SK-N-SH (cell line): Measurements from ENCODE around the gene PBX1. TPM values are rescaled to one million over a fixed set of nuclear protein-coding genes. Genes with fewer than 3 reads are reported as not detected.
"Not testable (repeated sequence)": the region's sequence is repeated elsewhere in the genome, so short reads cannot be mapped to it uniquely, and the experiment has no call there.

Experiments used
- CTCF ChIA-PET: fragments of 300-600, 350-600 bp; formaldehyde crosslinking; extraction: SDS; loops from one replicate; lab custom pipeline; 2021; lab: Yijun Ruan, JAX
- POLR2A ChIA-PET: fragments of 350-600 bp; sonication (Branson Sonifier 250); formaldehyde crosslinking; extraction: SDS; loops from one replicate; lab custom pipeline; 2020; ENCODE audit warnings: antibody characterized with exemption, inconsistent platforms; lab: Yijun Ruan, JAX
- DNase-seq: peaks from one replicate; pipeline ENCODE4 v3.0.0; 2012
- H2AFZ ChIP-seq: fragments of 200-600 bp; sonication (generic); 2 replicates; pipeline ENCODE4 v1.8.1; 2016; ENCODE audit warnings: antibody characterized with exemption, mild to moderate bottlenecking, low read depth
- H3F3A ChIP-seq: fragments of 200-600 bp; sonication (generic); replicated peaks from 2 replicates; pipeline ENCODE3; 2016; ENCODE audit warnings: antibody characterized with exemption, mild to moderate bottlenecking; ENCODE audit not compliant: insufficient read depth
- H3K27ac ChIP-seq, 2 experiments: fragments of 200-500 bp in 1 of 2; fragments of 200-600 bp in 1 of 2; sonication (Bioruptor generic) in 1 of 2; sonication (generic), shearing (Covaris generic) in 1 of 2; 2 replicates each; pipeline versions ENCODE4 v1.5.1 to v1.6.1; 2014 to 2016; ENCODE audit warnings: low read depth in 2 of 2, inconsistent platforms in 1 of 2, low read length in 1 of 2, mild to moderate bottlenecking in 1 of 2, mixed read lengths in 1 of 2
- H3K27me3 ChIP-seq: fragments of 200-600 bp; sonication (generic), shearing (Covaris generic); 2 replicates; pipeline ENCODE4 v1.6.1; 2016; ENCODE audit warnings: mixed run types; ENCODE audit not compliant: insufficient read depth
- H3K36me3 ChIP-seq, 2 experiments: fragments of 200-500 bp in 1 of 2; fragments of 200-600 bp in 1 of 2; sonication (Bioruptor generic) in 1 of 2; sonication (generic) in 1 of 2; replicated peaks in 1 of 2; 2 replicates each; pipeline versions ENCODE3 to v1.5.1; 2014 to 2016; ENCODE audit warnings: low read length in 1 of 2, mild to moderate bottlenecking in 1 of 2; ENCODE audit not compliant: insufficient read depth in 2 of 2, control insufficient read depth in 1 of 2
- H3K4me1 ChIP-seq, 2 experiments: fragments of 200-500 bp in 1 of 2; fragments of 200-600 bp in 1 of 2; sonication (Bioruptor generic) in 1 of 2; sonication (generic), shearing (Covaris generic) in 1 of 2; 2 replicates each; pipeline versions ENCODE4 v1.5.1 to v1.6.1; 2014 to 2016; ENCODE audit warnings: low read depth in 1 of 2, low read length in 1 of 2, mixed run types in 1 of 2; ENCODE audit not compliant: insufficient read depth in 2 of 2, control insufficient read depth in 1 of 2
- H3K4me2 ChIP-seq: fragments of 200-600 bp; sonication (generic), shearing (Covaris generic); 2 replicates; pipeline ENCODE4 v1.6.1; 2017; ENCODE audit warnings: mixed run types
- H3K4me3 ChIP-seq, 2 experiments: fragments of 200-500 bp in 1 of 2; fragments of 200-600 bp in 1 of 2; sonication (Bioruptor generic) in 1 of 2; sonication (generic), shearing (Covaris generic) in 1 of 2; 2 replicates each; pipeline versions ENCODE4 v1.5.1 to v1.8.1; 2014 to 2016; ENCODE audit warnings: low read depth in 2 of 2, inconsistent platforms in 1 of 2, low read length in 1 of 2, mild to moderate bottlenecking in 1 of 2, mixed read lengths in 1 of 2, moderate library complexity in 1 of 2
- H3K79me2 ChIP-seq: fragments of 200-600 bp; sonication (generic); 2 replicates; pipeline ENCODE4 v1.8.1; 2017; ENCODE audit warnings: mild to moderate bottlenecking; ENCODE audit not compliant: insufficient read depth
- H3K9ac ChIP-seq: fragments of 200-600 bp; sonication (generic); 2 replicates; pipeline ENCODE4 v1.6.1; 2017; ENCODE audit warnings: mixed run types
- H3K9me2 ChIP-seq: fragments of 200-600 bp; sonication (generic); 2 replicates; pipeline ENCODE4 v1.6.1; 2017; ENCODE audit warnings: mixed run types
- H3K9me3 ChIP-seq: fragments of 200-600 bp; sonication (generic); 2 replicates; pipeline ENCODE4 v1.6.1; 2017; ENCODE audit warnings: mixed run types, mild to moderate bottlenecking, moderate library complexity
- H4K20me1 ChIP-seq: fragments of 200-600 bp; sonication (generic); 2 replicates; pipeline ENCODE4 v1.6.1; 2017; ENCODE audit warnings: mild to moderate bottlenecking, mixed run types; ENCODE audit not compliant: insufficient read depth
- CHD2 ChIP-seq: fragments of 150-350 bp; IDR thresholded peaks from 2 replicates; pipeline ENCODE4 v1.6.1; 2018; ENCODE audit warnings: low read length; ENCODE audit not compliant: partially characterized antibody
- CTCF ChIP-seq: fragments of 200-600 bp; sonication (generic); IDR thresholded peaks from 2 replicates; pipeline ENCODE4 v1.6.1; 2017; ENCODE audit warnings: antibody characterized with exemption, mild to moderate bottlenecking, moderate library complexity
- EP300 ChIP-seq, 2 experiments: IDR thresholded peaks; 2 replicates each; pipeline versions ENCODE4 v1.4.0 to v1.6.1; 2012; ENCODE audit warnings: borderline replicate concordance in 1 of 2, low read depth in 1 of 2, low read length in 1 of 2
- FOXM1 ChIP-seq: IDR thresholded peaks from 2 replicates; pipeline ENCODE4 v1.4.0; 2012; ENCODE audit warnings: low read depth, mild to moderate bottlenecking
- GABPA ChIP-seq: IDR thresholded peaks from 2 replicates; pipeline ENCODE4 v1.4.0; 2012; ENCODE audit warnings: low read depth, mild to moderate bottlenecking
- GATA2 ChIP-seq: sonication (generic); formaldehyde crosslinking; IDR thresholded peaks from 2 replicates; pipeline ENCODE4 v1.5.0; 2020; ENCODE audit warnings: mild to moderate bottlenecking, missing genetic modification reagents
- MAX ChIP-seq: IDR thresholded peaks from 2 replicates; pipeline ENCODE4 v1.4.0; 2012; ENCODE audit warnings: low read depth
- MXI1 ChIP-seq: IDR thresholded peaks from 2 replicates; pipeline ENCODE4 v1.6.1; 2012; ENCODE audit warnings: mild to moderate bottlenecking, low read depth, low read length, improper control_type of control experiment
- NFIC ChIP-seq: IDR thresholded peaks from 2 replicates; pipeline ENCODE4 v1.4.0; 2012; ENCODE audit warnings: borderline replicate concordance
- RAD21 ChIP-seq: IDR thresholded peaks from 2 replicates; pipeline ENCODE4 v1.6.1; 2012; ENCODE audit warnings: mild to moderate bottlenecking, low read length
- RFX5 ChIP-seq: IDR thresholded peaks from 2 replicates; pipeline ENCODE4 v1.6.1; 2012; ENCODE audit warnings: mild to moderate bottlenecking, improper control_type of control experiment, low read length
- SMC3 ChIP-seq: IDR thresholded peaks from 2 replicates; pipeline ENCODE4 v1.6.1; 2012; ENCODE audit warnings: low read depth, low read length, improper control_type of control experiment
- TAF1 ChIP-seq: IDR thresholded peaks from 2 replicates; pipeline ENCODE4 v1.6.1; 2012; ENCODE audit warnings: low read depth, mild to moderate bottlenecking, low read length, moderate library complexity, borderline replicate concordance
- TCF12 ChIP-seq: IDR thresholded peaks from 2 replicates; pipeline ENCODE4 v1.4.0; 2012
- TEAD4 ChIP-seq: IDR thresholded peaks from 2 replicates; pipeline ENCODE4 v1.4.0; 2012; ENCODE audit warnings: mild to moderate bottlenecking, borderline replicate concordance; ENCODE audit not compliant: insufficient read depth
- YY1 ChIP-seq: IDR thresholded peaks from 2 replicates; pipeline ENCODE4 v1.4.0; 2012; ENCODE audit warnings: low read depth, mild to moderate bottlenecking
- WGBS: methylation state at CpG from one replicate; pipeline ENCODE4 v1.1.6; 2017; ENCODE audit warnings: low lambda C conversion rate; 5-methylcytosine and 5-hydroxymethylcytosine counted together
- polyA plus RNA-seq, 3 experiments: library from polyadenylated mRNA; depleted of rRNA; stranded (reverse); fragments of >200 nt; gene quantifications; 2 replicates each; pipeline ENCODE4 v1.2.3, GENCODE V29; 2012
- TF ChIP-seq, protein P1 (sequence below): IDR thresholded peaks from 2 replicates; pipeline ENCODE4 v1.4.0; 2012; ENCODE audit warnings: low read depth, borderline replicate concordance
- TF ChIP-seq, protein P2 (sequence below): IDR thresholded peaks from 2 replicates; pipeline ENCODE4 v1.6.1; 2012; ENCODE audit warnings: mild to moderate bottlenecking, low read depth, low read length, moderate library complexity
- TF ChIP-seq, protein P3 (sequence below): IDR thresholded peaks from 2 replicates; pipeline ENCODE4; 2012

The PBX1 gene
- polyA plus RNA-seq, 1 of the 3 experiments (the other 2 are of a cell fraction): 27.0 TPM

- Histone ChIP-seq H3K79me2 (no peaks in the 10 kb centered on the region), H4K20me1 (no peaks in the 10 kb centered on the region), H3K27ac (no peak overlapping the region), H3K4me2 (no peak overlapping the region), H3K27me3 (no peaks in the 10 kb centered on the region), H3K4me3 (no peak overlapping the region), H3K9me2 (no peaks in the 10 kb centered on the region), H2AFZ (no peak overlapping the region), H3K4me1 (peaks cover 0 to 9% of the 10 kb centered on the region in 2 experiments; a peak in 3 of 4 replicates), H3K36me3 (no peaks in the 10 kb centered on the region), H3F3A (no peaks in the 10 kb centered on the region), H3K9me3 (no peaks in the 10 kb centered on the region), H3K9ac (no peak overlapping the region)
- no peak for DNase-seq
- 89% methylated on average over 13 of the region's 13 CpGs for WGBS
- TF ChIP-seq MXI1: no peak
- TF ChIP-seq RFX5: no peak
- TF ChIP-seq, protein P1, sequence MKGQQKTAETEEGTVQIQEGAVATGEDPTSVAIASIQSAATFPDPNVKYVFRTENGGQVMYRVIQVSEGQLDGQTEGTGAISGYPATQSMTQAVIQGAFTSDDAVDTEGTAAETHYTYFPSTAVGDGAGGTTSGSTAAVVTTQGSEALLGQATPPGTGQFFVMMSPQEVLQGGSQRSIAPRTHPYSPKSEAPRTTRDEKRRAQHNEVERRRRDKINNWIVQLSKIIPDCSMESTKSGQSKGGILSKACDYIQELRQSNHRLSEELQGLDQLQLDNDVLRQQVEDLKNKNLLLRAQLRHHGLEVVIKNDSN: no peak
- no peak for TF ChIP-seq MAX
- no peak for TF ChIP-seq TAF1
- no peak for TF ChIP-seq FOXM1
- TF ChIP-seq CHD2: no peak
- TF ChIP-seq EP300 (IDR thresholded peaks at IDR 0.05; ENCODE audit: borderline replicate concordance in 1 of 2, low read depth in 1 of 2, low read length in 1 of 2): no peak
- TF ChIP-seq RAD21: no peak
- TF ChIP-seq NFIC: no peak
- TF ChIP-seq TCF12: no peak
- no peak for TF ChIP-seq TEAD4
- TF ChIP-seq, protein P2, sequence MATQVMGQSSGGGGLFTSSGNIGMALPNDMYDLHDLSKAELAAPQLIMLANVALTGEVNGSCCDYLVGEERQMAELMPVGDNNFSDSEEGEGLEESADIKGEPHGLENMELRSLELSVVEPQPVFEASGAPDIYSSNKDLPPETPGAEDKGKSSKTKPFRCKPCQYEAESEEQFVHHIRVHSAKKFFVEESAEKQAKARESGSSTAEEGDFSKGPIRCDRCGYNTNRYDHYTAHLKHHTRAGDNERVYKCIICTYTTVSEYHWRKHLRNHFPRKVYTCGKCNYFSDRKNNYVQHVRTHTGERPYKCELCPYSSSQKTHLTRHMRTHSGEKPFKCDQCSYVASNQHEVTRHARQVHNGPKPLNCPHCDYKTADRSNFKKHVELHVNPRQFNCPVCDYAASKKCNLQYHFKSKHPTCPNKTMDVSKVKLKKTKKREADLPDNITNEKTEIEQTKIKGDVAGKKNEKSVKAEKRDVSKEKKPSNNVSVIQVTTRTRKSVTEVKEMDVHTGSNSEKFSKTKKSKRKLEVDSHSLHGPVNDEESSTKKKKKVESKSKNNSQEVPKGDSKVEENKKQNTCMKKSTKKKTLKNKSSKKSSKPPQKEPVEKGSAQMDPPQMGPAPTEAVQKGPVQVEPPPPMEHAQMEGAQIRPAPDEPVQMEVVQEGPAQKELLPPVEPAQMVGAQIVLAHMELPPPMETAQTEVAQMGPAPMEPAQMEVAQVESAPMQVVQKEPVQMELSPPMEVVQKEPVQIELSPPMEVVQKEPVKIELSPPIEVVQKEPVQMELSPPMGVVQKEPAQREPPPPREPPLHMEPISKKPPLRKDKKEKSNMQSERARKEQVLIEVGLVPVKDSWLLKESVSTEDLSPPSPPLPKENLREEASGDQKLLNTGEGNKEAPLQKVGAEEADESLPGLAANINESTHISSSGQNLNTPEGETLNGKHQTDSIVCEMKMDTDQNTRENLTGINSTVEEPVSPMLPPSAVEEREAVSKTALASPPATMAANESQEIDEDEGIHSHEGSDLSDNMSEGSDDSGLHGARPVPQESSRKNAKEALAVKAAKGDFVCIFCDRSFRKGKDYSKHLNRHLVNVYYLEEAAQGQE: no peak
- no peak for TF ChIP-seq GATA2
- no peak for TF ChIP-seq CTCF
- TF ChIP-seq, protein P3, sequence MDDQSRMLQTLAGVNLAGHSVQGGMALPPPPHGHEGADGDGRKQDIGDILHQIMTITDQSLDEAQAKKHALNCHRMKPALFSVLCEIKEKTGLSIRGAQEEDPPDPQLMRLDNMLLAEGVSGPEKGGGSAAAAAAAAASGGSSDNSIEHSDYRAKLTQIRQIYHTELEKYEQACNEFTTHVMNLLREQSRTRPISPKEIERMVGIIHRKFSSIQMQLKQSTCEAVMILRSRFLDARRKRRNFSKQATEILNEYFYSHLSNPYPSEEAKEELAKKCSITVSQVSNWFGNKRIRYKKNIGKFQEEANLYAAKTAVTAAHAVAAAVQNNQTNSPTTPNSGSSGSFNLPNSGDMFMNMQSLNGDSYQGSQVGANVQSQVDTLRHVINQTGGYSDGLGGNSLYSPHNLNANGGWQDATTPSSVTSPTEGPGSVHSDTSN: no peak
- no peak for TF ChIP-seq SMC3
- TF ChIP-seq YY1: no peak
- TF ChIP-seq GABPA: no peak
- ChIA-PET POLR2A (no interaction called here), CTCF (interaction anchor here (1.1 to 1.7 kb wide), 2 partner anchors 135 to 136 kb away, joined by 3 read pairs; no protein-coding TSS in a partner anchor)
Measured at GRCh38 chr1:164651351-164651951, 92.5 kb downstream of the PBX1 start.

DNA sequence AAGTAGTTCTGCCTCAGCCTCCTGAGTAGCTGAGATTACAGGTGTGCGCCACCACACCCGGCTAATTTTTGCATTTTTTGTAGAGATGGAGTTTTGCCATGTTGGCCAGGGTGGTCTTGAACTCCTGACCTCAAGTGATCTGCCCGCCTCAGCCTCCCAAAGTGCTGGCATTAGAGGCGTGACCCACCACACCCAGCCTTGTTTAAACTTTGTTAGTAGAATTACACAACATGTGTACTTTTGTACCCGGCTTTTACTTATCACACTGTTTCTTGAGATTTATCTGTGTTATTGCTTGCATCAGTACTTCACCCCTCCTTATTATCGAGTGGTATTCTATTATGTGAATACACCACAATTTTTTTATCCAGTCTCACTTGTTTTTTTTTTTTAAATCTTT, 94.0 kb downstream of the PBX1 start:
- 93% methylated on average over 6 of the region's 6 CpGs for WGBS
- CTCF ChIA-PET: interaction anchor here (1.2 kb wide), 1 partner anchor 21 kb away, joined by 3 read pairs; no protein-coding TSS in a partner anchor
- POLR2A ChIA-PET: not testable (repeated sequence)

More for the DNA sequence above, 94.0 kb downstream of the PBX1 start:
- H3K9me3 ChIP-seq, H3K9me2 ChIP-seq, H3K79me2 ChIP-seq, H3K27me3 ChIP-seq, H3K4me1 ChIP-seq, H2AFZ ChIP-seq, DNase-seq, H3F3A ChIP-seq, H3K4me2 ChIP-seq, H3K4me3 ChIP-seq, H3K9ac ChIP-seq, H4K20me1 ChIP-seq, H3K36me3 ChIP-seq, H3K27ac ChIP-seq: not testable (repeated sequence)
